ENCODE measurements around the gene SLC46A3.

Gene SLC46A3

GRCh38 chr13:28707629-28708427, 10.9 kb downstream of the SLC46A3 start:
- peak; percentile 80 to 85 for DNase-seq (ENCODE audit: low read depth in 2 of 2)
- TF ChIP-seq CTCF (IDR thresholded peaks at IDR 0.05; ENCODE audit: low read depth, low read length), result no peak
- H3K4me3 ChIP-seq (replicated peaks in 1 of 2; ENCODE audit: low read depth in 2 of 2, low read length in 2 of 2), result no peak overlapping the region

GRCh38 chr13:28705461-28706083, 13.2 kb downstream of the SLC46A3 start:
- TF ChIP-seq CTCF (IDR thresholded peaks at IDR 0.05; ENCODE audit: low read depth, low read length), result no peak
- H3K4me3 ChIP-seq (replicated peaks in 1 of 2; ENCODE audit: low read depth in 2 of 2, low read length in 2 of 2), result no peak overlapping the region
- DNase-seq (ENCODE audit: low read depth in 2 of 2), result peak; percentile 36 to 46

- no peak overlapping the region for H3K4me3 ChIP-seq (replicated peaks in 1 of 2; ENCODE audit: low read depth in 2 of 2, low read length in 2 of 2)
- no peak for TF ChIP-seq CTCF (IDR thresholded peaks at IDR 0.05; ENCODE audit: low read depth, low read length)
- no peak for DNase-seq (ENCODE audit: low read depth in 2 of 2)
Measured at GRCh38 chr13:28704919-28705318, 13.9 kb downstream of the SLC46A3 start.

- no peak overlapping the region for H3K4me3 ChIP-seq (replicated peaks in 1 of 2; ENCODE audit: low read depth in 2 of 2, low read length in 2 of 2)
- no peak for DNase-seq (ENCODE audit: low read depth in 2 of 2)
- TF ChIP-seq CTCF (IDR thresholded peaks at IDR 0.05; ENCODE audit: low read depth, low read length), result no peak
Measured at GRCh38 chr13:28704282-28704681, 14.5 kb downstream of the SLC46A3 start.

GRCh38 chr13:28699246-28699645, 19.5 kb downstream of the SLC46A3 start:
- DNase-seq (ENCODE audit: low read depth in 2 of 2), result no peak
- no peak for TF ChIP-seq CTCF (IDR thresholded peaks at IDR 0.05; ENCODE audit: low read depth, low read length)
- H3K4me3 ChIP-seq (replicated peaks in 1 of 2; ENCODE audit: low read depth in 2 of 2, low read length in 2 of 2), result no peak overlapping the region

GRCh38 chr13:28697441-28697840, 21.3 kb downstream of the SLC46A3 start:
- no peak overlapping the region for H3K4me3 ChIP-seq (replicated peaks in 1 of 2; ENCODE audit: low read depth in 2 of 2, low read length in 2 of 2)
- no peak for DNase-seq (ENCODE audit: low read depth in 2 of 2)
- no peak for TF ChIP-seq CTCF (IDR thresholded peaks at IDR 0.05; ENCODE audit: low read depth, low read length)

- peak; percentile 33 to 53 for DNase-seq (ENCODE audit: low read depth in 2 of 2)
- peak overlapping the region in 1 of 2 donors; percentile 15 for H3K4me3 ChIP-seq (replicated peaks in 1 of 2; ENCODE audit: low read depth in 2 of 2, low read length in 2 of 2)
Measured at GRCh38 chr13:28693605-28694491, 24.9 kb downstream of the SLC46A3 start.

Data from cardiac fibroblast (primary cell).